ENCODE results near the gene CEP112. TPM values are rescaled to one million over a fixed set of nuclear protein-coding genes. Genes with fewer than 3 reads are reported as not detected.

The CEP112 gene
- total and polyA plus RNA-seq, 2 donors (not counting 1 experiment from before 2014, with no cell fraction given): 5.4 to 6.4 TPM

DNA sequence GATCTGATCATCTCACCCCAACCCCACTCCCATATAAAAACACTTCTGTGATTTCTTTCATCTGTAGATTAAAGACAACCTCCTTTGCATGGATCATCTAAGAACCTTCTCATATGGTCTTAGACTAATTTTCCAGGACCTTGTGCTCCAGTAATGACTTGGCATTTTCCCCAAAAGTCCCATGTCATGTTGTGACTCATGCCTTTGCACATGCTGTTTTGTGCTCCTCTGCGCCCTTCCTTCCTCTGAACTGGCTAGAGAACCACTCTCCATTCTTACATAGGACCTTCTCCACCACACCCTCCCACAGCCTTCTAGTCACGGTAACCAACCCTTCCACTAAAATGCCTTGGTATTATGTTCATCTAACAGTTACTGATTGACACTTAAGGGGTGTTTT is 531.0 kb downstream of the CEP112 start:
- no peaks in the 10 kb centered on the region for H3K4me1 ChIP-seq (ENCODE audit: control insufficient read depth, extremely low read depth, insufficient read depth, low read length)

GRCh38 chr17:65660078-65660477 is 531.9 kb downstream of the CEP112 start:
- no peaks in the 10 kb centered on the region for H3K4me1 ChIP-seq (ENCODE audit: control insufficient read depth, extremely low read depth, insufficient read depth, low read length)
- no peak overlapping the region for H3K4me3 ChIP-seq (replicated peaks in 1 of 4; ENCODE audit: control extremely low read depth in 1 of 4, insufficient read depth in 1 of 4, low read depth in 3 of 4, low read length in 4 of 4)
- TF ChIP-seq, protein P1, sequence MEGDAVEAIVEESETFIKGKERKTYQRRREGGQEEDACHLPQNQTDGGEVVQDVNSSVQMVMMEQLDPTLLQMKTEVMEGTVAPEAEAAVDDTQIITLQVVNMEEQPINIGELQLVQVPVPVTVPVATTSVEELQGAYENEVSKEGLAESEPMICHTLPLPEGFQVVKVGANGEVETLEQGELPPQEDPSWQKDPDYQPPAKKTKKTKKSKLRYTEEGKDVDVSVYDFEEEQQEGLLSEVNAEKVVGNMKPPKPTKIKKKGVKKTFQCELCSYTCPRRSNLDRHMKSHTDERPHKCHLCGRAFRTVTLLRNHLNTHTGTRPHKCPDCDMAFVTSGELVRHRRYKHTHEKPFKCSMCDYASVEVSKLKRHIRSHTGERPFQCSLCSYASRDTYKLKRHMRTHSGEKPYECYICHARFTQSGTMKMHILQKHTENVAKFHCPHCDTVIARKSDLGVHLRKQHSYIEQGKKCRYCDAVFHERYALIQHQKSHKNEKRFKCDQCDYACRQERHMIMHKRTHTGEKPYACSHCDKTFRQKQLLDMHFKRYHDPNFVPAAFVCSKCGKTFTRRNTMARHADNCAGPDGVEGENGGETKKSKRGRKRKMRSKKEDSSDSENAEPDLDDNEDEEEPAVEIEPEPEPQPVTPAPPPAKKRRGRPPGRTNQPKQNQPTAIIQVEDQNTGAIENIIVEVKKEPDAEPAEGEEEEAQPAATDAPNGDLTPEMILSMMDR (conservative IDR thresholded peaks at IDR 0.05 in 1 of 2, IDR thresholded peaks at IDR 0.05 in 1 of 2; ENCODE audit: low read depth in 1 of 2, low read length in 2 of 2): no peak
- no peak for TF ChIP-seq EZH2 (IDR thresholded peaks at IDR 0.05; ENCODE audit: low read length, missing control alignments)
- H3K4me2 ChIP-seq (ENCODE audit: extremely low read depth, insufficient read depth, low read length): no peak overlapping the region
- H3K36me3 ChIP-seq (ENCODE audit: control insufficient read depth, insufficient read depth, low read length): no peaks in the 10 kb centered on the region
- H2AFZ ChIP-seq (ENCODE audit: low read length): no peak overlapping the region
- H3K9me3 ChIP-seq (ENCODE audit: control insufficient read depth, insufficient read depth, low read depth, low read length): no peaks in the 10 kb centered on the region
- no peak overlapping the region for H3K9ac ChIP-seq (ENCODE audit: insufficient read depth, low read length)
- no peak overlapping the region for H3K27ac ChIP-seq (ENCODE audit: insufficient read depth, low read length)
- DNase-seq (ENCODE audit: low read depth in 2 of 2): no peak
- H4K20me1 ChIP-seq (ENCODE audit: control insufficient read depth, extremely low read depth, insufficient read depth, low read length): no peaks in the 10 kb centered on the region
- no peaks in the 10 kb centered on the region for H3K27me3 ChIP-seq (ENCODE audit: control insufficient read depth, insufficient read depth, low read length)
- H3K79me2 ChIP-seq (ENCODE audit: control insufficient read depth, insufficient read depth, low read length): no peaks in the 10 kb centered on the region

More for the DNA sequence above, 531.0 kb downstream of the CEP112 start:
- Histone ChIP-seq H4K20me1 (ENCODE audit: control insufficient read depth, extremely low read depth, insufficient read depth, low read length) (no peaks in the 10 kb centered on the region), H3K4me2 (ENCODE audit: extremely low read depth, insufficient read depth, low read length) (no peak overlapping the region), H3K27ac (ENCODE audit: insufficient read depth, low read length) (no peak overlapping the region), H3K9ac (ENCODE audit: insufficient read depth, low read length) (no peak overlapping the region), H3K36me3 (ENCODE audit: control insufficient read depth, insufficient read depth, low read length) (no peaks in the 10 kb centered on the region), H2AFZ (ENCODE audit: low read length) (no peak overlapping the region), H3K27me3 (ENCODE audit: control insufficient read depth, insufficient read depth, low read length) (no peaks in the 10 kb centered on the region), H3K79me2 (ENCODE audit: control insufficient read depth, insufficient read depth, low read length) (no peaks in the 10 kb centered on the region), H3K9me3 (ENCODE audit: control insufficient read depth, insufficient read depth, low read depth, low read length) (no peaks in the 10 kb centered on the region), H3K4me3 (replicated peaks in 1 of 4; ENCODE audit: control extremely low read depth in 1 of 4, insufficient read depth in 1 of 4, low read depth in 3 of 4, low read length in 4 of 4) (no peak overlapping the region)
- peak; percentile 57 for DNase-seq (ENCODE audit: low read depth in 2 of 2)
- TF ChIP-seq, protein P1 (conservative IDR thresholded peaks at IDR 0.05 in 1 of 2, IDR thresholded peaks at IDR 0.05 in 1 of 2; ENCODE audit: low read depth in 1 of 2, low read length in 2 of 2): no peak
- TF ChIP-seq EZH2 (IDR thresholded peaks at IDR 0.05; ENCODE audit: low read length, missing control alignments): no peak

GRCh38 chr17:65659512-65659911 is 532.4 kb downstream of the CEP112 start:
- Histone ChIP-seq H3K4me2 (ENCODE audit: extremely low read depth, insufficient read depth, low read length) (no peak overlapping the region), H4K20me1 (ENCODE audit: control insufficient read depth, extremely low read depth, insufficient read depth, low read length) (no peaks in the 10 kb centered on the region), H2AFZ (ENCODE audit: low read length) (no peak overlapping the region), H3K9me3 (ENCODE audit: control insufficient read depth, insufficient read depth, low read depth, low read length) (no peaks in the 10 kb centered on the region), H3K79me2 (ENCODE audit: control insufficient read depth, insufficient read depth, low read length) (no peaks in the 10 kb centered on the region), H3K27me3 (ENCODE audit: control insufficient read depth, insufficient read depth, low read length) (no peaks in the 10 kb centered on the region), H3K27ac (ENCODE audit: insufficient read depth, low read length) (no peak overlapping the region), H3K9ac (ENCODE audit: insufficient read depth, low read length) (no peak overlapping the region), H3K36me3 (ENCODE audit: control insufficient read depth, insufficient read depth, low read length) (no peaks in the 10 kb centered on the region), H3K4me3 (replicated peaks in 1 of 4; ENCODE audit: control extremely low read depth in 1 of 4, insufficient read depth in 1 of 4, low read depth in 3 of 4, low read length in 4 of 4) (no peak overlapping the region), H3K4me1 (ENCODE audit: control insufficient read depth, extremely low read depth, insufficient read depth, low read length) (no peaks in the 10 kb centered on the region)
- DNase-seq (ENCODE audit: low read depth in 2 of 2): no peak
- no peak for TF ChIP-seq EZH2 (IDR thresholded peaks at IDR 0.05; ENCODE audit: low read length, missing control alignments)

Measured in fibroblast of lung (primary cell).